Measurements from ENCODE around the gene TRIM47.

- no peak for TF ChIP-seq CTCF (IDR thresholded peaks at IDR 0.05)
- TF ChIP-seq ZFX (IDR thresholded peaks at IDR 0.05; ENCODE audit: borderline replicate concordance) = no peak
Observed at GRCh38 chr17:75843577-75844529, 34.5 kb downstream of the TRIM47 start, which contains the start of gene UNC13D.
